Hematopoietic multipotent progenitor cell (in vitro differentiated cells): Measurements from ENCODE around the gene MCCD1. TPM values are rescaled to one million over a fixed set of nuclear protein-coding genes. Genes with fewer than 3 reads are reported as not detected.
A peak's percentile ranks its signal among the peaks of the same experiment; 100 is the strongest.

Experiments
- DNase-seq, 3 donors: peaks; one replicate each; pipeline ENCODE4 v3.0.0-alpha.2; 2011 to 2015; ENCODE audit warnings: low read depth in 2 of 3, low spot score in 2 of 3
- total RNA-seq: library from RNA; depleted of rRNA; stranded (reverse); fragments of >200 nt; gene quantifications from one replicate; pipeline ENCODE4 v1.2.3, GENCODE V29; 2012

Gene MCCD1
- total RNA-seq, 1 donor, result not detected

GRCh38 chr6:31567531-31568370 lies 39.0 kb downstream of the MCCD1 start:
- DNase-seq, result no peak

- peak in 1 of 3 donors; percentile 34 for DNase-seq
Observed at GRCh38 chr6:31568537-31568961, 39.8 kb downstream of the MCCD1 start.

GRCh38 chr6:31569861-31570536 lies 41.2 kb downstream of the MCCD1 start:
- DNase-seq, result no peak

DNA sequence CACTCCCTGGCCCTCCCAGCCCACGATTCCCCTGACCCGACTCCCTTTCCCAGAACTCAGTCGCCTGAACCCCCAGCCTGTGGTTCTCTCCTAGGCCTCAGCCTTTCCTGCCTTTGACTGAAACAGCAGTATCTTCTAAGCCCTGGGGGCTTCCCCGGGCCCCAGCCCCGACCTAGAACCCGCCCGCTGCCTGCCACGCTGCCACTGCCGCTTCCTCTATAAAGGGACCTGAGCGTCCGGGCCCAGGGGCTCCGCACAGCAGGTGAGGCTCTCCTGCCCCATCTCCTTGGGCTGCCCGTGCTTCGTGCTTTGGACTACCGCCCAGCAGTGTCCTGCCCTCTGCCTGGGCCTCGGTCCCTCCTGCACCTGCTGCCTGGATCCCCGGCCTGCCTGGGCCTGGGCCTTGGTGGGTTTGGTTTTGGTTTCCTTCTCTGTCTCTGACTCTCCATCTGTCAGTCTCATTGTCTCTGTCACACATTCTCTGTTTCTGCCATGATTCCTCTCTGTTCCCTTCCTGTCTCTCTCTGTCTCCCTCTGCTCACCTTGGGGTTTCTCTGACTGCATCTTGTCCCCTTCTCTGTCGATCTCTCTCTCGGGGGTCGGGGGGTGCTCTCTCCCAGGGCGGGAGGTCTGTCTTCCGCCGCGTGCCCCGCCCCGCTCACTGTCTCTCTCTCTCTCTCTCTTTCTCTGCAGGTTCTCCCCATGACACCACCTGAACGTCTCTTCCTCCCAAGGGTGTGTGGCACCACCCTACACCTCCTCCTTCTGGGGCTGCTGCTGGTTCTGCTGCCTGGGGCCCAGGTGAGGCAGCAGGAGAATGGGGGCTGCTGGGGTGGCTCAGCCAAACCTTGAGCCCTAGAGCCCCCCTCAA lies 43.5 kb downstream of the MCCD1 start, which contains the start of gene LTA:
LTA (plus strand) TSS at position 249 of the 871 bp plus-strand sequence; CDS start at position 703, 454 bp downstream.
- no peak for DNase-seq

- no peak for DNase-seq
Observed at GRCh38 chr6:31573239-31574105, 44.7 kb downstream of the MCCD1 start.

DNA sequence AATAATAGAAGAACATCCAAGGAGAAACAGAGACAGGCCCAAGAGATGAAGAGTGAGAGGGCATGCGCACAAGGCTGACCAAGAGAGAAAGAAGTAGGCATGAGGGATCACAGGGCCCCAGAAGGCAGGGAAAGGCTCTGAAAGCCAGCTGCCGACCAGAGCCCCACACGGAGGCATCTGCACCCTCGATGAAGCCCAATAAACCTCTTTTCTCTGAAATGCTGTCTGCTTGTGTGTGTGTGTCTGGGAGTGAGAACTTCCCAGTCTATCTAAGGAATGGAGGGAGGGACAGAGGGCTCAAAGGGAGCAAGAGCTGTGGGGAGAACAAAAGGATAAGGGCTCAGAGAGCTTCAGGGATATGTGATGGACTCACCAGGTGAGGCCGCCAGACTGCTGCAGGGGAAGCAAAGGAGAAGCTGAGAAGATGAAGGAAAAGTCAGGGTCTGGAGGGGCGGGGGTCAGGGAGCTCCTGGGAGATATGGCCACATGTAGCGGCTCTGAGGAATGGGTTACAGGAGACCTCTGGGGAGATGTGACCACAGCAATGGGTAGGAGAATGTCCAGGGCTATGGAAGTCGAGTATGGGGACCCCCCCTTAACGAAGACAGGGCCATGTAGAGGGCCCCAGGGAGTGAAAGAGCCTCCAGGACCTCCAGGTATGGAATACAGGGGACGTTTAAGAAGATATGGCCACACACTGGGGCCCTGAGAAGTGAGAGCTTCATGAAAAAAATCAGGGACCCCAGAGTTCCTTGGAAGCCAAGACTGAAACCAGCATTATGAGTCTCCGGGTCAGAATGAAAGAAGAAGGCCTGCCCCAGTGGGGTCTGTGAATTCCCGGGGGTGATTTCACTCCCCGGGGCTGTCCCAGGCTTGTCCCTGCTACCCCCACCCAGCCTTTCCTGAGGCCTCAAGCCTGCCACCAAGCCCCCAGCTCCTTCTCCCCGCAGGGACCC lies 45.6 kb downstream of the MCCD1 start:
- no peak for DNase-seq

GRCh38 chr6:31575335-31575901 lies 46.7 kb downstream of the MCCD1 start, which contains the start of gene TNF:
Gene TNF, plus strand, starts transcription at chr6:31575565. Its CDS starts 177 bp downstream, at chr6:31575742.
- DNase-seq, result peak in 1 of 3 donors; percentile 30

DNA sequence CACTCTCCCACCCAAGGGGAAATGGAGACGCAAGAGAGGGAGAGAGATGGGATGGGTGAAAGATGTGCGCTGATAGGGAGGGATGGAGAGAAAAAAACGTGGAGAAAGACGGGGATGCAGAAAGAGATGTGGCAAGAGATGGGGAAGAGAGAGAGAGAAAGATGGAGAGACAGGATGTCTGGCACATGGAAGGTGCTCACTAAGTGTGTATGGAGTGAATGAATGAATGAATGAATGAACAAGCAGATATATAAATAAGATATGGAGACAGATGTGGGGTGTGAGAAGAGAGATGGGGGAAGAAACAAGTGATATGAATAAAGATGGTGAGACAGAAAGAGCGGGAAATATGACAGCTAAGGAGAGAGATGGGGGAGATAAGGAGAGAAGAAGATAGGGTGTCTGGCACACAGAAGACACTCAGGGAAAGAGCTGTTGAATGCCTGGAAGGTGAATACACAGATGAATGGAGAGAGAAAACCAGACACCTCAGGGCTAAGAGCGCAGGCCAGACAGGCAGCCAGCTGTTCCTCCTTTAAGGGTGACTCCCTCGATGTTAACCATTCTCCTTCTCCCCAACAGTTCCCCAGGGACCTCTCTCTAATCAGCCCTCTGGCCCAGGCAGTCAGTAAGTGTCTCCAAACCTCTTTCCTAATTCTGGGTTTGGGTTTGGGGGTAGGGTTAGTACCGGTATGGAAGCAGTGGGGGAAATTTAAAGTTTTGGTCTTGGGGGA lies 47.4 kb downstream of the MCCD1 start:
- no peak for DNase-seq

DNA sequence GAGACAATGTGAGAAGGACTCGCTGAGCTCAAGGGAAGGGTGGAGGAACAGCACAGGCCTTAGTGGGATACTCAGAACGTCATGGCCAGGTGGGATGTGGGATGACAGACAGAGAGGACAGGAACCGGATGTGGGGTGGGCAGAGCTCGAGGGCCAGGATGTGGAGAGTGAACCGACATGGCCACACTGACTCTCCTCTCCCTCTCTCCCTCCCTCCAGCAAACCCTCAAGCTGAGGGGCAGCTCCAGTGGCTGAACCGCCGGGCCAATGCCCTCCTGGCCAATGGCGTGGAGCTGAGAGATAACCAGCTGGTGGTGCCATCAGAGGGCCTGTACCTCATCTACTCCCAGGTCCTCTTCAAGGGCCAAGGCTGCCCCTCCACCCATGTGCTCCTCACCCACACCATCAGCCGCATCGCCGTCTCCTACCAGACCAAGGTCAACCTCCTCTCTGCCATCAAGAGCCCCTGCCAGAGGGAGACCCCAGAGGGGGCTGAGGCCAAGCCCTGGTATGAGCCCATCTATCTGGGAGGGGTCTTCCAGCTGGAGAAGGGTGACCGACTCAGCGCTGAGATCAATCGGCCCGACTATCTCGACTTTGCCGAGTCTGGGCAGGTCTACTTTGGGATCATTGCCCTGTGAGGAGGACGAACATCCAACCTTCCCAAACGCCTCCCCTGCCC lies 48.3 kb downstream of the MCCD1 start:
- no peak for DNase-seq

DNA sequence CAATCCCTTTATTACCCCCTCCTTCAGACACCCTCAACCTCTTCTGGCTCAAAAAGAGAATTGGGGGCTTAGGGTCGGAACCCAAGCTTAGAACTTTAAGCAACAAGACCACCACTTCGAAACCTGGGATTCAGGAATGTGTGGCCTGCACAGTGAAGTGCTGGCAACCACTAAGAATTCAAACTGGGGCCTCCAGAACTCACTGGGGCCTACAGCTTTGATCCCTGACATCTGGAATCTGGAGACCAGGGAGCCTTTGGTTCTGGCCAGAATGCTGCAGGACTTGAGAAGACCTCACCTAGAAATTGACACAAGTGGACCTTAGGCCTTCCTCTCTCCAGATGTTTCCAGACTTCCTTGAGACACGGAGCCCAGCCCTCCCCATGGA lies 48.8 kb downstream of the MCCD1 start:
- DNase-seq, result no peak

DNA sequence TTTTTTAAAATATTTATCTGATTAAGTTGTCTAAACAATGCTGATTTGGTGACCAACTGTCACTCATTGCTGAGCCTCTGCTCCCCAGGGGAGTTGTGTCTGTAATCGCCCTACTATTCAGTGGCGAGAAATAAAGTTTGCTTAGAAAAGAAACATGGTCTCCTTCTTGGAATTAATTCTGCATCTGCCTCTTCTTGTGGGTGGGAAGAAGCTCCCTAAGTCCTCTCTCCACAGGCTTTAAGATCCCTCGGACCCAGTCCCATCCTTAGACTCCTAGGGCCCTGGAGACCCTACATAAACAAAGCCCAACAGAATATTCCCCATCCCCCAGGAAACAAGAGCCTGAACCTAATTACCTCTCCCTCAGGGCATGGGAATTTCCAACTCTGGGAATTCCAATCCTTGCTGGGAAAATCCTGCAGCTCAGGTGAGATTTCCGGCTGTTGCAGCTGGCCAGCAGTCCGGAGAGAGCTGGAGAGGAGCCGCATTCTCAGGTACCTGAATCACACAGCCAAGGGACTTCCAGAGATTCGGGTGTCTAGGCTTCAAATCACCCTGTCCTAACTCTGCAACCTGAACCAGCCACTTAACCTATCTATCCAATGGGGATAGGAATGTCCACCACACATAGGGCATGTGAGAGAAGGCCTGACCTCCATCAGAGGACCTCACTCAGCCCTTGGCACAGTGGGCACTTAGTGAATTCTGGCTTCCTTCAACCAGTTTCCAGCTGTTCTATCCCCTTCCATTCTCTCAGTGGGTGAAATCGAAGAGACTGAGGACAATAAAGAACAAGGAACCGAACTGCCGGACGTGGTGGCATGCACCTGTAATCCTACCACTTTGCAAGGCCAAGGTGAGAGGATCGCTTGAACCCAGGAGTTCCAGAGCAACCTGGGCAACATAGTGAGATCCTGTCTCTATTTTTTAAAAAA lies 49.7 kb downstream of the MCCD1 start:
- no peak for DNase-seq

DNA sequence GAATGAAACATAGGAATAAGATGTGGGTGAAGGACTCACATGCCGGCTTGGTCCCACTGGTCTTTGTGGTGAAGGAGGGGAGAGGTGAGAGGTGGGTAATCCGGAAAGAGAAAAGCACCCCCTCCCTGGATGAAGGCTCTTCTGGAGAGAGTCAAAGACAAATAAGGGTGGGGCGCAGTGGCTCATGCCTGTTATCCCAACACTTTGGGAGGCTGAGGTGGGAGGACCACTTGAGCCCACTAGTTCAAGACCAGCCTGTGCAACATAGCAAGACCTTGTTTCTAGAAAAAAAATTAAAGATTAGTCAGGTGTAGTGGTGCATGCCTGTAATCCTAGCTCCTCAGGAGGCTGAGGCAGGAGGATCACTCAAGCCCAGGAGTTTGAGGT lies 50.4 kb downstream of the MCCD1 start:
- no peak for DNase-seq
